Measurements from ENCODE around the gene AGPAT3. TPM values are rescaled to one million over a fixed set of nuclear protein-coding genes. Genes with fewer than 3 reads are reported as not detected.
A peak's percentile ranks its signal among the peaks of the same experiment; 100 is the strongest.

AGPAT3 gene
- total and polyA plus RNA-seq, 10 of the 15 experiments (the other 5 are each of a cell fraction or from before 2014, with no cell fraction given) = 1.2 to 110 (median 30.8) TPM

DNA sequence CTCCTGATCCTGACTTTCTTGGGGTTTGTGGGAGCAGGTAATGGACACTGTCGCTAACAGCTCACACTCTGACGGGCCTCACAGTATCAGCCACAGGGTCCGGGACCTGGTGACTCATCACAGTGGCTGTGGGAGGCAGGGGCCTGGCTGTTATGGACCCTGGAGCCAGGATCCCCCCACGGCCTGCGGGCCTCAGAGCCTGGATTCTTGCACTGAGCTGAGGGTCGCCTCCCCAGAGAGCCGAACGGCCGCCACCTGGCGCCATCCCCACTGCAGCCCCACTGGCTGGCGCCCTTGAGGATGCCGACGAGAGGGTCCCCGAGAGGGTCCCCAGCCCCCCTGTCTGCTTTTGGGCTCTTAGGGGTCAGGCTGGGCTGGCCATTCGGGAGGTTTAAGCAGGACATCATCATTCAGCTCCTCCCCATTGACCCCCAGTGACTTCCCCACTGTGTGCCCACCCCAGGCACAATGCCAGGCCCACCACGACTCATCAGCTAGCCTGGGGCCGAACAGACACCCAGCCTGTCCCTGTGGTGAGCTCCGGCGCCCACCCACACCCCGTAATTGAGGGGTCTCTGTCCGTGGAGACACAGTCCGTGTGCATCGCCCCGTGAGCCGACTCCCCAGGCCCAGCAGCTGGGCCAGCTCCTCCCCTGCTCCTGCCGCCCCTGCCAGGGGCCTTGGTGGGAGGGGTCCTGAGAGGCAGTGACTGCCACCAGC, 116.3 kb downstream of the AGPAT3 start:
- in situ Hi-C loops (cut with MboI) (no loop called here), intact Hi-C loops (cut with micrococcal nuclease; ENCODE audit: unreplicated experiment) (no loop called here)
- DNase-seq (ENCODE audit: low read depth, low spot score) (no peak), FAIRE-seq (no peak), ATAC-seq (no peak)
- Histone ChIP-seq H3K9ac (ENCODE audit: control insufficient read depth, insufficient read depth, low read length) (no peak overlapping the region), H4K20me1 (ENCODE audit: control insufficient read depth, insufficient read depth) (no peaks in the 10 kb centered on the region), H3K4me3 (no peak overlapping the region), H3K4me2 (ENCODE audit: control insufficient read depth, insufficient read depth) (no peak overlapping the region), H3K79me2 (ENCODE audit: control insufficient read depth, insufficient read depth, low read length) (no peaks in the 10 kb centered on the region), H2AFZ (ENCODE audit: control insufficient read depth, low read depth, low read length) (no peak overlapping the region), H3K36me3 (ENCODE audit: control insufficient read depth in 2 of 2, insufficient read depth in 2 of 2, low read length in 1 of 2) (peaks cover 12 to 13% of the 10 kb centered on the region in 2 experiments; a peak in 3 of 4 replicates), H3K4me1 (ENCODE audit: control insufficient read depth, insufficient read depth, low read length) (no peaks in the 10 kb centered on the region), H3K27me3 (replicated peaks in 1 of 2; ENCODE audit: control insufficient read depth in 2 of 2, insufficient read depth in 2 of 2, low read length in 1 of 2) (no peaks in the 10 kb centered on the region), H3K9me3 (replicated peaks; ENCODE audit: control insufficient read depth, insufficient read depth, low read length) (no peaks in the 10 kb centered on the region), H3K27ac (ENCODE audit: control insufficient read depth, insufficient read depth) (no peak overlapping the region)
- SMC1A ChIA-PET (ENCODE audit: uncharacterized antibody, unreplicated experiment) = no interaction called here
- TF ChIP-seq TCF7 (IDR thresholded peaks at IDR 0.05; ENCODE audit: borderline replicate concordance) (no peak), HCFC1 (IDR thresholded peaks at IDR 0.05; ENCODE audit: low read length) (no peak), PAX8 (IDR thresholded peaks at IDR 0.05) (no peak), SMAD1 (IDR thresholded peaks at IDR 0.05; ENCODE audit: low read depth, partially characterized antibody) (no peak), PBX3 (IDR thresholded peaks at IDR 0.05; ENCODE audit: insufficient replicate concordance, low read depth, low read length) (no peak), ZNF217 (IDR thresholded peaks at IDR 0.05) (no peak), POLR2A (IDR thresholded peaks at IDR 0.05; ENCODE audit: low read depth, low read length) (peak; percentile 48), USF1 (IDR thresholded peaks at IDR 0.05; ENCODE audit: borderline replicate concordance, extremely low read length, insufficient read depth, low read depth, low read length) (no peak)
- POLR2A ChIA-PET = interaction anchor here (0.6 kb wide), 1 partner anchor 845 kb away, joined by 3 read pairs; no protein-coding TSS in a partner anchor
- 94% methylated on average over 18 of the region's 26 CpGs for WGBS (ENCODE audit: insufficient coverage, insufficient replicate concordance, low lambda C conversion rate, missing lambda C conversion rate)
- RAD21 ChIA-PET (ENCODE audit: unreplicated experiment) = no interaction called here
- BruUV-seq (replicated peaks) = no TSS peak
- CTCF ChIA-PET = interaction anchor here (0.7 to 1.3 kb wide), 2 partner anchors 97 to 157 kb away, joined by 3 read pairs; no protein-coding TSS in a partner anchor
